Measurements from ENCODE around the gene PIK3R1.

GRCh38 chr5:68297656-68298055 lies 82.1 kb downstream of the PIK3R1 start:
- TF ChIP-seq CTCF (conservative IDR thresholded peaks at IDR 0.05; ENCODE audit: low read depth, low read length) (no peak), EZH2phosphoT487 (IDR thresholded peaks at IDR 0.05; ENCODE audit: borderline replicate concordance, low read length) (no peak)

Data from PC-3 (cell line).